Stimulated activated CD8-positive, alpha-beta memory T cell treated with anti-CD3 and anti-CD28 coated beads, Interleukin-15, amount 100 ng/mL, for 1 hour (primary cell): Measurements from ENCODE around the gene LDLRAD4.

Experiments used
- DNase-seq: peaks from one replicate; pipeline ENCODE4 v3.0.0-alpha.2; 2020; ENCODE audit warnings: low read depth

The LDLRAD4 gene

DNA sequence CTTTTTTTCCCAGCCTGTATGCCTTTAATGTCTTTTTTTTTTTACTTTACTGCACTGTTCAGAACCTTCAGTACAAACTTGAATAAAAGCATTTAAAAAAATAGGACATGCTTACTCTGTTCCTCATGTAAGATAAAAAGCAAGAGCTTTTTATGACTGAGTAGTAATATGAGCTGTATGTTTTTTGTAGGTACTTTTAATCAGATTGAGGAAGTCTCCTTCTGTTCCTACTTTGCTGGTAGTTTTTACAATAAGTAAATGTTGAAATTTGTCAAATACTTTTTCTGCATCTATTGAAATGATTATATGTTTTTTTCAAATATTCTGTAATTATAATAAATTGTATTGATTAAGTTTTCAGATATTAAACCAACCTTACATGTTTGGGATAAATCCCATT is 318.0 kb downstream of the LDLRAD4 start:
- DNase-seq, result no peak

DNA sequence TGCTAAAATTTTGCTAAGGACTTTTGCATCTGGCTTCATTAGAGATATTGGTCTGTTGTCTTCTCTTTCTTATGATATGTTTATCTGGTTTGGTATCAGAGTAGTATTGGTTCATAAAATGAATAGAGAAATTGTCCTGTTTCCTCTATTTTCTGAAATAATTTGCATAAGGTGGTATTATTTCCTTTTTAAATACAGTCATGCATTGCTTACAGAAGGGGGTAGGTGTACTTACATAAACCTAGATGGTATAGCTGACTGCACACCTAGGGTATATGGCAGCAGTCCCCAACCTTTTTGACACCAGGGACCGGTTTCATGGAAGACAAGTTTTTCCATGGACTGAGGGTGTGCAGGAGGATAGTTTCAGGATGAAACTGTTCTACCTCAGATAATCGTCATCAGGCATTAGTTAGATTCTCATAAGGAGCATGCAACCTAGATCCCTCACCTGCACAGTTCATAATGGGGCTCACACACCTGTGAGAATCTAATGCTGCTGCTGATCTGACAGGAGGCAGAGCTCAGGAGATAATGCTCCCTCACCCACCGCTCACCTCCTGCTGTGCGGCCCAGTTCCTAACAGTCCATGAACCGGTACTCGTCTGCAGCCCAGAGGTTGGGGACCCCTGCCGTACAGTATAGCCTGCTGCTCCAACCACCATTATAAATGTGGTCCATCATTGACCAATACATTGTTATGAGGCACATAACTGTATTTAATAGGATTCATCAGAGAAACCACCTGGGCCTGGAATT is 318.6 kb downstream of the LDLRAD4 start:
- DNase-seq, result no peak

DNA sequence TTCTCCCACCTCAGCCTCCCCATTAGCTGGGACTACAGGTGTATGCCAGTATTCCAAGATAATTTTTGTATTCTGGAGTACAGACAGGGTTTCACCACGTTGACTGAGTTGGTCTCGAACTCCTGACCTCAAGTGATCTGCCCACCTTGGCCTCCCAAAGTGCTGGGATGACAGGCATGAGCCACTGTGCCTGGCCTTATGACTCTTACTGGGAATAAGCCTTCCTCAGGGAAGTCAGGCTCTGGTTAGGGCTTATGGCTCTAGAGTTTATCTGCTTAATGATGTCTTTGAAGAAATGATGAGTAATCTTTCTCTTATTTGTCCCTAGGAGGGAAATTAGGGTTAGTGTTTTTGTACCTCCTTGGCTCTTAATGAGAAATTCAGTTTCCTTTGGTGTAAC is 320.1 kb downstream of the LDLRAD4 start:
- DNase-seq, result no peak

DNA sequence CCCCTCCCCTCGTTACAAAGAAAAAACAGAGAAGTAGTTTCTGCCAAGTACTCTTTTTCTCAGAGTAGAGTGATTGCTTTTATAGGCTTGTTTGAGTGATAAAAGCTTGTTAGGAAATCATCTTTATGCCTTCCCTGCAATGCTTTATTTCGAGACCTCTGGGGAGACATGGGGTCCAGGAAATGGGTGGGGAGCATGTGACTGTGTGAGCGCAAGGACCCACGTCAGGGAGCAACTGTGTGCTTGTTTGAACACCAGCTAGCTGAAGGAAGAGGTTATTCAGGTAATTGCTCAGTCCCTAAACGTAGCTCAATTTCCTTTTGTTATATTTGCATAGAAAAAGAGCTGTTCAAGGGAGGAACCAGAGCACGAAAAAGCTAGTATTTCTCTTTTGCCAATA is 320.5 kb downstream of the LDLRAD4 start:
- no peak for DNase-seq

DNA sequence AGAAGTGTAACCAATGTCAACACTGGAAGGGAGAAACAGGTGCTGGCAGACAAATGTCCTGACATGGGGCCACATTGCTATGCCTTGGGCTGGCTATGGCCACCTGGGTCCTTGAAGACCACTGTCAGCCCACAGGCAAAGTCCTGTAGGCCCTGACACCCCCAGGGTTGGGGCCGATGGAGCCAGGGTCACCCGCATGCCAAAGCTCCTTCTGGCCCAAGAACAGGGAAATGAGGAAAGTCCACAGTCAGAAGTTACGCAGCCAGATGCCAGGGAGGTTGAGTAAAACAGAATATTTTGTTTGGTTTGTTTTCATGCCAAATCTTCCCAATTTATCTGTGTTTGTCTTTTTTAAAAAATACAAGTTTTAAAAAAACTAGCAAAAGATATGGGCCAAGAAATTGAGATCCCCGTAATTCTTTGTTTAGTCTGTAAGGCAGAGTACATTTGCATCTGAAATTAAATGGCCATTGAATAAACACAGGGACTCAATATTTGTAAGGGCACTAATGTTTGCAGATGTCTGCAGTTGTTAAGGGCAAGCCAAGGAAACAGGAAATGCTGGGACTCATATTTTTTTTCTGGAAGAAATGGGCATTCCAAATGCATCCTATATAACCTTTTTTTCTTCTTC is 321.4 kb downstream of the LDLRAD4 start:
- DNase-seq, result no peak

DNA sequence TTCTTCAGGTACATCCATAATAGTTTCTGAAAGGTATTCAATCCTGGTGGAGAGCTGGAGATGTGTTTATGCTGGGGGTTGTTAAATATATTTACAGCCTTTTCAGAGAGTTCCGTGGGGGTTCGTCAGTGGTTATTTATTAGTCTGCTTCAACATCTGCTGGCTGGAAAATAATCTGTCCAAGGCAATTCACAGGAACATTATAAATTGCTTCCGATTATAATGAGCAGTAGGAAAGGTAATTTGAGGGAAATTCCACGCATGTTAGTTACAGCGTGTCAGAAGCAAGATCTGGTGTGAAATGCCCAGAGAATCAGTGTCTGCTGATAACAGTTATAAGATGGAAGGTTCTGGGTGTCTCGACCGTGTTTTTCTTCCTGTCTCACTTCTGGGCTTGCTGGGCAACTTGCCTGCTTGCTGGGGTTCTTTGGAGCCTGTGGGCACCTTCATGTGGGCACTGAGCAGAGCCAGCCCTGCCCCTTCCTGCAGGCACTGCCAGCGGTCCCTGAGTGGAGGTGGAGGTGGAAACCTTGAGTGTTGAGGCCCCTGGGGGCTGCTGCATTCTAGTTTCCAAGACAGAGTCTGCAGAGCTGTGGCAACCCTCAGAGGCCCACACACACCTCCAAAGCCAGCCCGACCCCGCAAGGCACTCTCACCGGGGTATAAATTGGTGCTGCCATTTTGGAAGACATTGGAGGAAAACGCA is 322.1 kb downstream of the LDLRAD4 start:
- no peak for DNase-seq

DNA sequence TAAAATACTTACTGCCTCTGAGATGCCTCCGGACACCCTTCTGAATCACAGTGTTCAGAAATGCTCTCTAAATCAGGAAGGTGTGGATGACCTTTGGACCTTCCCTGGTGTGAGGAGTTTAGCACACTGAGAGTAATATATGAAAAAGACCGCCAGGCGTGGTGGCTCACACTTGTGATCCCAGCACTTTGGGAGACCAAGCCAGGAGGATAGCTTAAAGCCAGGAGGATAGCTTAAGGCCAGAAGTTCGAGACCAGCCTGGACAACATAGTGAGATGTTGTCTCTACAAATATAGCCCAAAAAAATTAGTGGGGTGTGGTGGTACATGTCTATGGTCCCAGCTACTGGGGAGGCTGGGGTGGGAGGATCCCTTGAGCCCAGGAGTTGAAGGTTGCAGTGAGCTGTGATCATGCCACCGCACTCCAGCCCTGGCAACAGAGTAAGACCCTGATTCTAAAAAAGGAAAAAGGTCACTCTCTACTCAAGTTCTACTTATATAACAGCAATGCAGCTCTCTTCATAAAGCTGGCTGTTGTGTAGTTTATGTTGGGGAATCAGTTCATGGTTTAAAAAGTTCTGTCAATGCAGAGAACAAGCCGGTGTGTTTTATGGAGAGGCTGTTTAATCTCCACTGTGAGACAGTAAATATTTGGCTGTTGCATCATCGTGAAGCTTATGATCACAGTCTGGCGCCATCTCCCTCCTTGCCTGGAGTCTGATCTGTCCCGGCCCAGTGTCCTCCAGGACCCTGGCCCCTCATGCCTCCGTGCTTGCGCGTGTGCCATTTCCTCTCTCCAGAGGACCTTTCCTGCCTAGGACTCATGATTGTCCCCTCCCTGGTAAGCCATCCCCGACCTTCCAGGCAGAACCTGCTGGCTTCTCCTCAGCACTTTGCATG is 323.3 kb downstream of the LDLRAD4 start:
- DNase-seq, result no peak

DNA sequence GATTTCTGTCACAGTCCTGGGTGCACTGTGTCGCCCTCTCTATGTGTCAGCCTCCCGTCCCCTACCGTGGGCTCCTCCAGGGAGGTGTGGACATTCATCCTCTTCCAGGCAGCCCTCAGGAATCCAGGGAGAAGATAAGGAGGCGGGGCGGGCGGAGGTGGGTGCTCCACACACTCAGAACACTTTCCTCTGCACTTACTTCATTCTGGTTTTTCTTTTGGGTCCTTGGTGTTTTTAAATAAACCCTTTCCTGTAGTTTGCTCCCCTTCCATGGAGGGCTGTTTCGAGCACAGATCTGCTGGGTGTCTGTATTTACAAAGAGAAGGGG is 323.9 kb downstream of the LDLRAD4 start:
- no peak for DNase-seq

DNA sequence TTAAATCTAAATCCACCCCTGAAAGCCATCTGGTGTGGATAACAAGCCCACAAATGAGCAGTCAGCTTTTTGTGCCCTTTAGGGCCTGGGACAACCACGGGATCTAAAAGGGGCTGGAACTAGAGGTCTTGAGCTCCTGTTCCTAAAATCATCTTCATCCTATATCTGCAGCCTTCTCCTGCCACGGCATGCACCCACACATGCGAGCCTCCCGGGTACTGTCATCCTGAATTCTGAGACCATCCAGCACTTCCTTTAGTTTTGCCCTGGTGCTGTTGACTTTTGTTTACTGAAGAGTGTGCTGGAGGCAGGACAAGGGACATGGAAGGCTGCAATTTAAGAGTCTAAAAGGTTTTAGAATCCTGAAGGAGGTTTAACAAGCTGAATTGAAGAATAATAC is 324.6 kb downstream of the LDLRAD4 start:
- DNase-seq, result no peak

DNA sequence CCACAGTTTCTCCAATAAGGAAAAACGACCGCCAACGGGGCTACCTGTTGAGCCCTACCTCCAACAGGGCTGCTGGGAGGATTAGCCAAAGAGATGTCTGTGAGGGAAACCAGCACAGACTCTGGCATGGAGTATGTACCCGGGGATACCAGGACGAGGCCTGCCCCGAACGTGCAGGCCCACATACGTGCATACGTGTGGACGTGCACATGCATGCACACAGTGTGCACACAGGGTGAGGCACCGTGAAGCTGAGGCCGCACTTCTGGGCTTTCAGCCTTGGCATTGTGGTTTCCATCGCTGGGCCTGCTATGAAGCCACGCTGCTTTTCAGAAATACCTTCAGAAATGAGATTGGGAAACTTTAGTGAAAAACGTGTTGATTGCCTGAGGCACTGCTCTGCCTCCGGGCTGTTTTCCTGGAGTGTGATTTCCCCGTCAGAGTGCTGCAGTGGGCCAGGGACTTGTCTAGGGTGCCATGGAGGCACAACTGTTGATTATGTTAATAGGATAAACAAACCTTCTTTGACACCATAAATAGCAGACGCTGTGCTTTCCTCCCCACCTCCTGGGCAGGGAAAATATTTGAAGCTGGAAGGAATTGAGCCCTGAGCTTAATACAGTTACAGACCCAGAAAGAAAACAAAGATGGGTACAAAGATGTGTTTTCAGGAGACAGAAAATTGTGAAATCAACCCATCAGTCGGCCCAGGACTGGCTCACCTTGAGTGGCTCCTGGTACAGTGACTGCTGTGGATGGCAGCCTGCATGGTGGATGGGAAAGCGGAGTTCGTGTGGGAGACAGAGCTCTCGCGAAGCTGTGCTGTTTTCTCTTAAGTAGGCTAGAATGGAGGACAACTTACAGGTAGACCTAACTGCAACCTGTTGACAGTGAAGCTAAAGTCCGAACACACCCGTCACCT is 325.5 kb downstream of the LDLRAD4 start:
- no peak for DNase-seq

DNA sequence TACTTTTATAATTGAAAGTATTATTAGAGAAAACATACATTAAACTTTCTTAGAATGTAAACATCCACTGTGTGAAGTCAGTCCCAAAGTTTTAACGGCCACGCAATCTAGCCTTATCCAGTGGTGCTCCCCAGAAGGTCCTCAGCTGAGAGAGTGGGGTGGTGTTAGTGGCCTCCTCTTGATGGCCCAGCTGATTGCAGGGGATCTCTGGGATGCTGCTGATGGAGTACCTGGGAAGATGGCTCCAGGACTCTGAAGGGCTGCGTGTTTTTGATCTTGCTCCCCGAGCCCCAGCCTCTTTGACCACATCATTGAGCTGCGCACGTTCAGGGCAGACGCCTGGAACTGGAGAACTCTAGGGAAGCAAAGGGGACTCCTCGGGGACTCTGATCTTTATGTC is 326.4 kb downstream of the LDLRAD4 start:
- DNase-seq, result no peak

DNA sequence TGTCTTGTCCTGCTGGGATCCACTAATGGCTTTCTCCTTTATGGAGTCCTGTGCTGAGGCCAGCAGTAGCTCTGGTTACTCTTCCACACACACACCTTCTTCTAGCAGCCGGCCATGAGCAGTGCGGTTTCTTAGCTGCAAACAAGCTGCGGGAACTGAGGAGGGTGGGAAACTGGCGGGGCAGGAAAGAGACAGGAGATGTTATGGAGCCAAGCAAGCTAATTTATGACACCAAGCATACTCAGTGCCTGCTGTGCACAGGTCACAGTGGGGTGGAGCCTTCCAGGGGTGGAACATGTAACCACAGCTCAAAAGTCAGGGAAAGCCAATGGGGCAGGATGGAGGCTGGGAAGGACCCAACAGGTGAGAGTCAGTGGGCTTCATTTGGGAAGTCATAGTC is 327.0 kb downstream of the LDLRAD4 start:
- no peak for DNase-seq

DNA sequence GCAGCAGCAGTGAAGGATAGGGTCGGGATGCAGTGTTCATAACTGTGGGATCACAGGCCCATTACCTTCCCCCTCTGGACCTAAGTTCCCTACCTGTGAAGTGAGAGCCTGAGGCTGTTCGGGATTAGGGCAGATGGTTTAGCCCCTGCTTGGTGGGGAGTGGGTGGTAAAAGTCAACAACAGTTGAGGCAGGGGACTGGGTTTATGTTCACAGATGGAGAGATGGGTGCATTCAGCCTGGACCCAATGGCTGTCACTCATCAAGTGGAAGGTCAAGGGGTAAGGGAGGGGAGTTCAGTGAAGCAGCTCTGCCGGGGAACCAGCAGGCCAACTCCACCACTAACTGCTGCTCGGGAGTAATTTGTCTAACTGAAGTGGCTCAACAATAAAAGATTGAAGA is 327.4 kb downstream of the LDLRAD4 start:
- no peak for DNase-seq

DNA sequence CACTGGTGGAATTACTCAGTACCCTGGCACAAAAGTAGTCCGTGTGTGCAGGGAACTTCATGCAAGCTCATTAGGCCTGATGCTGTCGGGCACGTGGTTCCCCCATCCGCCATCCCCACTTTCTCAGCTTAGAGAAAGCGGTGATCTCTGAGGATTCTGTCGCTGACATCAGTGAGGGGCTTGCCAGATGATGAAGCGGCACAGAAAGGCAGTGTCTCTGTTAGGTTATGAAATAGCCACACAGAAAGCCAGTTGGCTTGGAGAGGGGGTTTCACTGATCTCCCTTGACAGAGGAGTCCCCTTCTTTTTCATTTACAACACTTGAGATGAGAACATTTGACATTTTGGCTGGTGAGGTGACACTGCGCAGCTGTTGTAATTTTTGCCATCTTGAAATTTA is 328.1 kb downstream of the LDLRAD4 start:
- DNase-seq, result no peak

DNA sequence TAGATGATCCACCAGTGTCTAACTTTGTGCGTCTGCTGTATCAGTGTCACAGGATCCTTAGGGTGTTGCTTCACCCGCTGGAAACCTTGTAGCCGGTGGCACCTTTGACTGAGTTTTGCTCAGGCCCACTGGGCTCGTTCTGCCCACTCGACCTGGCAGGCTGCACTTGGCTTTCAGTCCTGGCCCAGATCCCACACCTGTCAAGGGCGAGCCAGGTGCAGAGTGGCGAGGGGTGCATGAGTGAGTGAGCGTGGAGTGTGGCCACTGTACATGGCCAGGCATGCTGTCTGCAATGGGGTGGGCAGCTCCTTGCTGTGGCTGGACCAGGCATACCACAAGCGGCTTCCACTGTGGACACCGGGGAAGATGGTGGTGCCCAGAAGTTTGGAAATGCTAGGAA is 328.8 kb downstream of the LDLRAD4 start:
- no peak for DNase-seq

DNA sequence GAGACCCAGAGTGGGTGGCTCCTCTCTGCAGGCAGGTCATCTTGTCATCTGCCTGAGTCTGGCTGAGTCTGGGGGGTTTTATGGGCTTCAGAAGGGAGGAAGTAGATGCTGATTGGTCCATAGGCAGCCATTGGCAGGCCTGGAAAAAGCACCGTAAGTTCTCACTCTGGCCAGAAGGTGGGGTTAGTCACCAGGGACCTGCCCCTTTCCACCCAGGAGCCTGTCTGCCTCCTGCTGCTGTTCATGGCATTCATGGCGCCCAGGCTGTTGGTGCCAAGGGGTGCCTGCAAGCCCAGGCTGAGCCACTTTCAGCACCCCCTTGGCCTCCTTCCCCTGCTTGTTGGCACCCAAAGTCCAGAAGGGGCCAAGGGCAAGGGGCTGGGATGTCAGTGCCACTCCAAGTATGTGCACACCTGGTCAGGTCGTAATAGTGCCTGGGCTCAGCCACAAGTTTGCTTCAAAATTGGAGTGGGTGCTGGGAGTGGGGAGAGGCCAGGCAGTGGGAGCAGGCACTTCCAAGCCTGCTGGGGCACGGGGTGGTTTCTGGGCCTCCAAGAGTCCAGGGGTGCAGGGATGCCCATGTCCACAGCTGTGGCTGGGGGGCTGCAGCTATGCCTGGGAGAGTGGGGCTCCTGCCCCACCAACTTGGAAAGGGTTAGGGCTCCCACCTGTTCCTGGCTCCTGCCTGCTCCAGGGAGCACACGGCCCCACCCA is 329.7 kb downstream of the LDLRAD4 start:
- DNase-seq, result no peak

DNA sequence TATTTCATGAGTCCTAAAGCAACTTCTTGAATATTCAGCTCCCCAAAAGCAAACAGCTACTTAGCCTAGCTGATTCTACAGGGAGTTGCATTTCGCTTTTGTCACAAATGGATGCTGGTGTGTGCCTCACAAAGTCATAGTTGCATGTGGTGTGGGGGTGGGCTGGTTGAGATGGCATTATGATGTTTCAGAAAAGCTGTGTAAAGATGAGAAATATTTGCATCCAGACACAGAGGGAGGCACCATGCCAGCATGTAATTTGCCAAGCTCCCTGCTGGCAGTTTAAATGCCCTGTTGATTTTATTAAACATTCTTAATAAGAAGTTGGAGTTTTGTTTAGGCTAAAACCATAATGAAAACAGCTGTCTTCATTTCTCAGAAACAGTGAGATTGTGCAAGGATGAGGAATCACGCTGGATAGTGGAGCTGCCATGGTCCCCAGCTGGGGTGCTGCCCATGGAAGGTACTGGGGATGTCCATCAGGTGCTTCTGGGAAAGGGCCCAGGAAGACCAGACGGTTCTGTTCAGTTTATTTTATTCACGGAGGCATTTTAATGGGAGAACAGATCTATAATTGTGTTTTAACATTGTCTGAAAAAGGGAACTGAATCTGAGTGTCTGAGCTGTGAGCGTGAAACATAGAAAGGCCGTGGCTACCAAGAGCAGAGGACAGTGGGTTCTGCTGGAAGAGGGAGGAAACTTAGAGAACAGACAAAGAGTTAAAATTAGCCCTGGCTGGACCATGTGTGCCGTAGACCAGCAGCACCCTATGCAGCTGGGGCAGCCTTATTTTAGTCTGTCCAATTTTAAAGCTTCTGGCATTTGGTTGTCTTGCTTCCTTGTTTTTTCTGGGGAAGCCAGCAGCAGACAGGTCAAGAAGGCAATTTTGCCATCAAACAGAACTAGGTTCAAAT is 330.7 kb downstream of the LDLRAD4 start:
- no peak for DNase-seq

DNA sequence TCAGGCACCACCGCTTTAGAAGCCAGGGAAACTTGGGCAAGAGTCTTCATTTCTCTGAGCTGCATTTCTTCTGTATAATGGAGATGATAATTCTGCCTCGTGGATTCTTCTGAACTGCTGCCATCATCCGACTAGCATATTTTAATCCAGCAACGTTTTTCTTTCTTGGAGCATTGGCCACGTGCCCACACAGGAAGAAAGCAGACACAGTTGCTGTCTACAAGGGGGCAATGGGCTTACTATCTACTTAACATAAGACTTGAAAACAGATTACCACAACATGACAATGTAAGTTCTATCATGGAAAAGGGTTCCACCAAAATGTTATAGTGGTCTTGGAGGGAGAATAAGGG is 331.3 kb downstream of the LDLRAD4 start:
- DNase-seq, result no peak

DNA sequence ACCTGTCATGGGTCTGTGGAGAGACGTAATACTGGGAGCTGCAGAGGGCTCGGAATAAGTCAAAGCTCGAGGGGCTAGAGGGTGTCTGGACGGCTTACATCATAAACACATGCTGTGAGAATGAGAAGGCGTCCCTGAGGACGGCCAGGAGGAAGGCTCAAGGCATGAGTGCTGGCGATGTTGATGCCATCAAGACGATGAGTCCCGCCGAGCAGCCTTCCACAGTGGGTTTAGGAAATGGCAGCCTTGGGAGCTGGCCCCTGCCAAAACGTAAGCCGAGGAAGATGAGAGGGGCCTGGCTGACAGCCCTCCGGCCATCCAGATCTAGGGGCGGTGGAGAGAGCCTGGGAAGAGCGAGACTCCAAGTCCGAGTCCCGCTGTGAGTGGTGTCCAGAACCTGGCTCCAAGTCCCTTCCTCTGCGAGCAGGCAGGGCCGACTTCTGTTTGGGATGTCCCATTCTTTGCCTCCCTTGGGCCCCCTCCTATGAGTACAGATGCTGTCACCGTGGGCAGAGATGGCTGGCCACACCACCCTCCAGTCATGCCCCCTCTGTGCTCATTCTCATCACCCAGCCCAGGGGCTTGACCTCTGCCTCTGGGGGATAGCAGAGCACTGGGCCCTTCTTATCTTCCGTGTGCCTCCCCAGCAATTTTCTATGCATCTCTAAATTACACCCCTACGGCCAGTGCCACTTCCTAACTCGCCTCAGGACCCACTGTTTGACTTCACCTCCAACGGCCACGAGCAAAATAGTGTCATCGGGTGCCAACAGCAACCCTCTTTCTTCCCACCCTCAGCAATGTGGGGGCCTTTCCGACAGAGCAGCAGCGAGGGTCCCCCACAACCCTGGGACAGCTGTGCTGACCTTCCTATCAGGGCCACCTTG is 332.1 kb downstream of the LDLRAD4 start:
- DNase-seq, result no peak
